ENCODE measurements around the gene MYL3.

GRCh38 chr3:46840491-46840890 lies 22.8 kb downstream of the MYL3 start:
- TF ChIP-seq CTCF (IDR thresholded peaks at IDR 0.05) (no peak), EP300 (IDR thresholded peaks at IDR 0.05) (no peak)
